Parathyroid adenoma (tissue), 2 donors: ENCODE data around the gene MTMR8.

ENCODE experiments used
- H2AFZ ChIP-seq: fragments of 300-600 bp; sonication (generic); one replicate; pipeline ENCODE4 v1.7.0; 2017; ENCODE audit warnings: antibody characterized with exemption, mild to moderate bottlenecking
- H3K27ac ChIP-seq: fragments of 300-600 bp; sonication (generic); one replicate; pipeline ENCODE4 v1.7.0; 2017
- H3K27me3 ChIP-seq: fragments of 300-600 bp; sonication (generic); one replicate; pipeline ENCODE4 v1.7.0; 2017; ENCODE audit warnings: low read length; ENCODE audit not compliant: control insufficient read depth, insufficient read depth
- H3K36me3 ChIP-seq: fragments of 300-600 bp; sonication (generic); one replicate; pipeline ENCODE4 v1.7.0; 2017; ENCODE audit warnings: low read length; ENCODE audit not compliant: control insufficient read depth, insufficient read depth
- H3K4me1 ChIP-seq: fragments of 300-600 bp; sonication (generic); one replicate; pipeline ENCODE4 v1.7.0; 2017; ENCODE audit warnings: control low read depth
- H3K4me2 ChIP-seq: fragments of 300-600 bp; sonication (generic); one replicate; pipeline ENCODE4 v1.7.0; 2017; ENCODE audit warnings: low read length
- H3K4me3 ChIP-seq: fragments of 300-600 bp; sonication (generic); one replicate; pipeline ENCODE4 v1.7.0; 2017; ENCODE audit warnings: low read depth, low read length
- H3K79me2 ChIP-seq: fragments of 300-600 bp; sonication (generic); one replicate; pipeline ENCODE4 v1.7.0; 2017; ENCODE audit warnings: control low read depth
- H3K9ac ChIP-seq: fragments of 300-600 bp; sonication (generic); one replicate; pipeline ENCODE4 v1.7.0; 2017; ENCODE audit warnings: mild to moderate bottlenecking
- H3K9me3 ChIP-seq: fragments of 300-600 bp; sonication (generic); one replicate; pipeline ENCODE4 v1.7.0; 2017; ENCODE audit warnings: low read length; ENCODE audit not compliant: control insufficient read depth
- CTCF ChIP-seq: fragments of 300-600 bp; sonication (generic); IDR thresholded peaks from one replicate; pipeline ENCODE4 v1.7.0; 2017; ENCODE audit warnings: antibody characterized with exemption, mild to moderate bottlenecking
- donor health status: primary hyperparathyroidism.

MTMR8 gene

GRCh38 chrX:64352081-64352480, 43.2 kb downstream of the MTMR8 start:
- no peaks in the 10 kb centered on the region for H3K27me3 ChIP-seq
- no peaks in the 10 kb centered on the region for H3K9me3 ChIP-seq
- no peak overlapping the region for H3K27ac ChIP-seq
- H3K4me1 ChIP-seq, result no peaks in the 10 kb centered on the region
- TF ChIP-seq CTCF, result no peak
- H3K9ac ChIP-seq, result no peak overlapping the region
- H3K4me3 ChIP-seq, result no peak overlapping the region
- H3K79me2 ChIP-seq, result no peaks in the 10 kb centered on the region
- no peaks in the 10 kb centered on the region for H3K36me3 ChIP-seq
- no peak overlapping the region for H3K4me2 ChIP-seq
- H2AFZ ChIP-seq, result no peak overlapping the region

DNA sequence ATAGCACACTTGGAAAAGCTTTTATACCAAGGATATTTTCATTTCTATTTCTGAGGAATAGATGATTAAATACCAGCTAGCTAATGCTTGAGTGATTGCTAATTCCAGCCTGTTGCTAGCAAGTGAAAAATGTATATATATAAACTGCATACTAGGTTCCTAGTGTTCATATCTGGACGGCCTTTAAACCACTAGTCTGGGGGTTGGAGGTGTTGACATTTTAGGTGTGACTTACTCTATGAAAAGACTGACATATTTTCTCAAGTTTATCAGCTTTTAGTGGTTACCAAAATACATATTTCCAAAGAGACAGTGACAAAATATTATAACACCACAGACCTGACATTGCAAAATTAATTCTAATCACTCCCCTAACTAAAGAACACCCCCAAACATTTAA, 44.7 kb downstream of the MTMR8 start:
- Histone ChIP-seq H3K9me3 (no peaks in the 10 kb centered on the region), H3K36me3 (no peaks in the 10 kb centered on the region), H3K4me2 (no peak overlapping the region), H3K79me2 (no peaks in the 10 kb centered on the region), H3K27me3 (no peaks in the 10 kb centered on the region), H3K9ac (no peak overlapping the region), H2AFZ (no peak overlapping the region), H3K4me1 (no peaks in the 10 kb centered on the region), H3K4me3 (no peak overlapping the region), H3K27ac (no peak overlapping the region)
- no peak for TF ChIP-seq CTCF

DNA sequence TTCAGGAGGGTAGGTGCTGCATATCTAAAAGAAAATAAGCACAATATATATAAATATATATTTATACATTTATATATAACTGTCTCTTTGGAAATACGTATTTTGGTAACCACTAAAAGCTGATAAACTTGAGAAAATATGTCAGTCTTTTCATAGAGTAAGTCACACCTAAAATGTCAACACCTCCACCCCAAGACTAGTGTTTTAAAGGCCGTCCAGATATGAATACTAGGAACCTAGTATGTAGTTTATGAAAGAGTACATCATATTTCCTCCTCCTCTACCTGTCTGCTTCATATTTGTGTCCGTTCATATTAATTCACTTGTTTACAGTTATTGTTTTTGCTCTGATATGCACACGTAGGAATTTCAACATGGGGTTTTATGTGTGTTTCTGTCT, 45.2 kb downstream of the MTMR8 start:
- no peaks in the 10 kb centered on the region for H3K27me3 ChIP-seq
- no peak overlapping the region for H3K4me3 ChIP-seq

GRCh38 chrX:64342811-64343210, 52.4 kb downstream of the MTMR8 start:
- no peak overlapping the region for H3K9ac ChIP-seq
- H2AFZ ChIP-seq, result no peak overlapping the region
- no peaks in the 10 kb centered on the region for H3K79me2 ChIP-seq
- H3K9me3 ChIP-seq, result no peaks in the 10 kb centered on the region
- no peaks in the 10 kb centered on the region for H3K36me3 ChIP-seq
- no peaks in the 10 kb centered on the region for H3K4me1 ChIP-seq
- no peak overlapping the region for H3K4me2 ChIP-seq
- no peak for TF ChIP-seq CTCF
- no peaks in the 10 kb centered on the region for H3K27me3 ChIP-seq
- H3K27ac ChIP-seq, result no peak overlapping the region
- H3K4me3 ChIP-seq, result no peak overlapping the region

More for the DNA sequence above, 45.2 kb downstream of the MTMR8 start:
- no peak overlapping the region for H2AFZ ChIP-seq
- H3K79me2 ChIP-seq, result no peaks in the 10 kb centered on the region
- no peak overlapping the region for H3K9ac ChIP-seq
- no peaks in the 10 kb centered on the region for H3K9me3 ChIP-seq
- no peaks in the 10 kb centered on the region for H3K36me3 ChIP-seq
- no peak overlapping the region for H3K27ac ChIP-seq
- no peak for TF ChIP-seq CTCF
- no peak overlapping the region for H3K4me2 ChIP-seq
- no peaks in the 10 kb centered on the region for H3K4me1 ChIP-seq

GRCh38 chrX:64338296-64338695, 57.0 kb downstream of the MTMR8 start:
- no peaks in the 10 kb centered on the region for H3K4me1 ChIP-seq
- no peak overlapping the region for H3K27ac ChIP-seq
- no peak overlapping the region for H3K4me3 ChIP-seq
- H3K9ac ChIP-seq, result no peak overlapping the region
- H3K4me2 ChIP-seq, result no peak overlapping the region
- no peak overlapping the region for H2AFZ ChIP-seq
- TF ChIP-seq CTCF, result no peak
- H3K9me3 ChIP-seq, result no peaks in the 10 kb centered on the region
- no peaks in the 10 kb centered on the region for H3K36me3 ChIP-seq
- no peaks in the 10 kb centered on the region for H3K79me2 ChIP-seq
- H3K27me3 ChIP-seq, result no peaks in the 10 kb centered on the region
